Neuron (in vitro differentiated cells): ENCODE results near the gene ACP2.

Experiments
- H2AFZ ChIP-seq: one replicate; pipeline ENCODE4 v1.6.1; 2013; ENCODE audit warnings: low read depth, mild to moderate bottlenecking, inconsistent platforms, low read length, moderate library complexity
- H3K27me3 ChIP-seq: one replicate; pipeline ENCODE4 v1.6.1; 2013; ENCODE audit warnings: low read length; ENCODE audit not compliant: insufficient read depth
- H3K36me3 ChIP-seq: one replicate; pipeline ENCODE4 v1.6.1; 2013; ENCODE audit warnings: low read length; ENCODE audit not compliant: insufficient read depth
- H3K4me1 ChIP-seq: one replicate; pipeline ENCODE4 v1.6.1; 2013; ENCODE audit warnings: low read length; ENCODE audit not compliant: insufficient read depth
- H3K4me3 ChIP-seq: 2 replicates; pipeline ENCODE4 v1.5.1; 2013; ENCODE audit warnings: mild to moderate bottlenecking, low read length, moderate library complexity
- H3K9me3 ChIP-seq: one replicate; pipeline ENCODE4 v1.6.1; 2013; ENCODE audit warnings: low read length

ACP2 gene

GRCh38 chr11:47248664-47249377 lies at the start of gene ACP2:
ACP2 (minus strand) TSS chr11:47248814; CDS start chr11:47248789, 25 bp downstream.
- H2AFZ ChIP-seq = peak within 1 kb of the TSS; percentile 31
- H3K36me3 ChIP-seq = peaks cover 27% of the 10 kb centered on the region
- no peaks in the 10 kb centered on the region for H3K9me3 ChIP-seq

GRCh38 chr11:47296045-47296444 lies 47.4 kb upstream of the ACP2 start:
- Histone ChIP-seq H3K36me3 (peaks cover 64% of the 10 kb centered on the region), H3K4me3 (no peak overlapping the region)

More at GRCh38 chr11:47248664-47249377, at the start of gene ACP2:
- peaks cover 17% of the 10 kb centered on the region for H3K4me1 ChIP-seq
- peak within 1 kb of the TSS; percentile 70 for H3K4me3 ChIP-seq
- no peaks in the 10 kb centered on the region for H3K27me3 ChIP-seq

GRCh38 chr11:47295385-47295784 lies 46.8 kb upstream of the ACP2 start:
- Histone ChIP-seq H2AFZ (no peak overlapping the region), H3K4me3 (no peak overlapping the region), H3K27me3 (no peaks in the 10 kb centered on the region), H3K9me3 (no peaks in the 10 kb centered on the region), H3K4me1 (no peaks in the 10 kb centered on the region), H3K36me3 (peaks cover 71% of the 10 kb centered on the region)

More at GRCh38 chr11:47296045-47296444, 47.4 kb upstream of the ACP2 start:
- H2AFZ ChIP-seq = no peak overlapping the region
- no peaks in the 10 kb centered on the region for H3K9me3 ChIP-seq
- no peaks in the 10 kb centered on the region for H3K4me1 ChIP-seq
- no peaks in the 10 kb centered on the region for H3K27me3 ChIP-seq

- Histone ChIP-seq H3K36me3 (peaks cover 81% of the 10 kb centered on the region), H3K9me3 (no peaks in the 10 kb centered on the region), H3K4me3 (no peak overlapping the region), H2AFZ (no peak overlapping the region), H3K4me1 (no peaks in the 10 kb centered on the region), H3K27me3 (no peaks in the 10 kb centered on the region)
Observed at GRCh38 chr11:47289856-47290255, 41.2 kb upstream of the ACP2 start.

GRCh38 chr11:47288066-47288465 lies 39.5 kb upstream of the ACP2 start:
- no peaks in the 10 kb centered on the region for H3K27me3 ChIP-seq
- H3K4me3 ChIP-seq = no peak overlapping the region
- H3K9me3 ChIP-seq = no peaks in the 10 kb centered on the region
- H3K36me3 ChIP-seq = peaks cover 85% of the 10 kb centered on the region
- no peaks in the 10 kb centered on the region for H3K4me1 ChIP-seq
- H2AFZ ChIP-seq = no peak overlapping the region

- Histone ChIP-seq H3K4me3 (no peak overlapping the region), H3K4me1 (no peaks in the 10 kb centered on the region), H2AFZ (no peak overlapping the region), H3K9me3 (no peaks in the 10 kb centered on the region), H3K27me3 (no peaks in the 10 kb centered on the region), H3K36me3 (peaks cover 81% of the 10 kb centered on the region)
Observed at GRCh38 chr11:47285969-47286770, 37.6 kb upstream of the ACP2 start.

GRCh38 chr11:47284151-47284550 lies 35.5 kb upstream of the ACP2 start:
- peaks cover 76% of the 10 kb centered on the region for H3K36me3 ChIP-seq

GRCh38 chr11:47282462-47282861 lies 33.8 kb upstream of the ACP2 start:
- Histone ChIP-seq H2AFZ (no peak overlapping the region), H3K4me3 (no peak overlapping the region), H3K9me3 (no peaks in the 10 kb centered on the region), H3K36me3 (peaks cover 76% of the 10 kb centered on the region), H3K27me3 (no peaks in the 10 kb centered on the region), H3K4me1 (no peaks in the 10 kb centered on the region)

More at GRCh38 chr11:47284151-47284550, 35.5 kb upstream of the ACP2 start:
- H3K27me3 ChIP-seq = no peaks in the 10 kb centered on the region
- H3K9me3 ChIP-seq = no peaks in the 10 kb centered on the region
- H2AFZ ChIP-seq = no peak overlapping the region
- H3K4me3 ChIP-seq = no peak overlapping the region
- H3K4me1 ChIP-seq = no peaks in the 10 kb centered on the region

GRCh38 chr11:47280860-47281259 lies 32.2 kb upstream of the ACP2 start:
- Histone ChIP-seq H3K4me3 (no peak overlapping the region), H3K9me3 (no peaks in the 10 kb centered on the region), H3K36me3 (peaks cover 80% of the 10 kb centered on the region), H3K27me3 (no peaks in the 10 kb centered on the region), H2AFZ (no peak overlapping the region), H3K4me1 (no peaks in the 10 kb centered on the region)

- no peaks in the 10 kb centered on the region for H3K9me3 ChIP-seq
- no peak overlapping the region for H2AFZ ChIP-seq
- H3K27me3 ChIP-seq = no peaks in the 10 kb centered on the region
- H3K4me1 ChIP-seq = no peaks in the 10 kb centered on the region
- no peak overlapping the region for H3K4me3 ChIP-seq
- peaks cover 78% of the 10 kb centered on the region for H3K36me3 ChIP-seq
Observed at GRCh38 chr11:47280099-47280498, 31.5 kb upstream of the ACP2 start.

- Histone ChIP-seq H3K36me3 (peaks cover 74% of the 10 kb centered on the region), H2AFZ (no peak overlapping the region), H3K4me1 (no peaks in the 10 kb centered on the region), H3K27me3 (no peaks in the 10 kb centered on the region), H3K9me3 (no peaks in the 10 kb centered on the region), H3K4me3 (no peak overlapping the region)
Observed at GRCh38 chr11:47278769-47279168, 30.2 kb upstream of the ACP2 start.

- Histone ChIP-seq H3K27me3 (no peaks in the 10 kb centered on the region), H3K36me3 (peaks cover 72% of the 10 kb centered on the region), H3K4me1 (no peaks in the 10 kb centered on the region), H2AFZ (no peak overlapping the region), H3K9me3 (no peaks in the 10 kb centered on the region), H3K4me3 (no peak overlapping the region)
Observed at GRCh38 chr11:47278058-47278457, 29.4 kb upstream of the ACP2 start.

- Histone ChIP-seq H2AFZ (no peak overlapping the region), H3K36me3 (peaks cover 63% of the 10 kb centered on the region), H3K27me3 (no peaks in the 10 kb centered on the region), H3K4me3 (no peak overlapping the region), H3K9me3 (no peaks in the 10 kb centered on the region), H3K4me1 (peaks cover 8% of the 10 kb centered on the region)
Observed at GRCh38 chr11:47276923-47277322, 28.3 kb upstream of the ACP2 start.
